Neural cell (in vitro differentiated cells): ENCODE data around the gene TFCP2. TPM values are rescaled to one million over a fixed set of nuclear protein-coding genes. Genes with fewer than 3 reads are reported as not detected.

Source experiments
- H2AFZ ChIP-seq: fragments of 200-600, 300-800 bp; sonication (generic), shearing (Covaris generic); 2 replicates; pipeline ENCODE4 v1.6.0; 2014; ENCODE audit warnings: low read depth, mild to moderate bottlenecking, antibody characterized with exemption, low read length, moderate library complexity
- H3F3A ChIP-seq: fragments of 200-600 bp; shearing (Covaris generic); 2 replicates; pipeline ENCODE4 v1.6.1; 2016; ENCODE audit warnings: mild to moderate bottlenecking, moderate library complexity, mixed read lengths, antibody characterized with exemption, low read length; ENCODE audit not compliant: insufficient read depth, poor library complexity, severe bottlenecking
- H3K27ac ChIP-seq: fragments of 200-600, 300-800 bp; sonication (generic), shearing (Covaris generic); 2 replicates; pipeline ENCODE4 v1.5.1; 2014; ENCODE audit warnings: mild to moderate bottlenecking, low read length, moderate library complexity
- H3K27me3 ChIP-seq: fragments of 300-800, 200-600 bp; sonication (generic), shearing (Covaris generic); 2 replicates; pipeline ENCODE4 v1.6.0; 2014; ENCODE audit warnings: mild to moderate bottlenecking, low read depth, low read length, moderate library complexity; ENCODE audit not compliant: insufficient read depth
- H3K36me3 ChIP-seq: fragments of 300-800, 200-600 bp; sonication (generic), shearing (Covaris generic); 2 replicates; pipeline ENCODE4 v1.5.1; 2014; ENCODE audit warnings: mild to moderate bottlenecking, antibody characterized with exemption, low read length, moderate library complexity; ENCODE audit not compliant: insufficient read depth
- H3K4me2 ChIP-seq: fragments of 300-800, 200-600 bp; sonication (generic), shearing (Covaris generic); 2 replicates; pipeline ENCODE4 v1.6.0; 2014; ENCODE audit warnings: mild to moderate bottlenecking, low read length
- H3K4me3 ChIP-seq: fragments of 300-800, 200-600 bp; sonication (generic), shearing (Covaris generic); 2 replicates; pipeline ENCODE4 v1.5.1; 2014; ENCODE audit warnings: mild to moderate bottlenecking, low read length, moderate library complexity
- H3K79me2 ChIP-seq: fragments of 200-600 bp; shearing (Covaris generic); replicated peaks from 2 replicates; pipeline ENCODE4 v1.6.0; 2014; ENCODE audit warnings: mild to moderate bottlenecking, low read length, moderate library complexity; ENCODE audit not compliant: insufficient read depth
- H3K9ac ChIP-seq: fragments of 300-800, 200-600 bp; sonication (generic), shearing (Covaris generic); 2 replicates; pipeline ENCODE4 v1.6.1; 2016; ENCODE audit warnings: mild to moderate bottlenecking, low read length, mixed read lengths
- H3K9me2 ChIP-seq: fragments of 200-600 bp; shearing (Covaris generic); 2 replicates; pipeline ENCODE4 v1.6.1; 2016; ENCODE audit warnings: mild to moderate bottlenecking, low read length, mixed read lengths; ENCODE audit not compliant: insufficient read depth
- H3K9me3 ChIP-seq: fragments of 200-600, 300-800 bp; sonication (generic), shearing (Covaris generic); 2 replicates; pipeline ENCODE4 v1.6.1; 2016; ENCODE audit warnings: mild to moderate bottlenecking, mixed run types, low read length, moderate library complexity, mixed read lengths
- H4K20me1 ChIP-seq: fragments of 200-600 bp; shearing (Covaris generic); 2 replicates; pipeline ENCODE4 v1.6.1; 2016; ENCODE audit warnings: mild to moderate bottlenecking, mixed run types; ENCODE audit not compliant: insufficient read depth
- CTCF ChIP-seq: fragments of 450-650 bp; IDR thresholded peaks from 2 replicates; pipeline ENCODE4 v1.5.1; 2014; ENCODE audit warnings: antibody characterized with exemption, mild to moderate bottlenecking, moderate library complexity; ENCODE audit not compliant: poor library complexity, severe bottlenecking
- EP300 ChIP-seq: fragments of 450-650 bp; conservative IDR thresholded peaks from 2 replicates; pipeline ENCODE4 v1.6.1; 2014; ENCODE audit warnings: antibody characterized with exemption, mild to moderate bottlenecking, moderate library complexity; ENCODE audit not compliant: poor library complexity, severe bottlenecking
- EZH2 ChIP-seq: fragments of 200-600, 300-800 bp; shearing (Covaris generic), sonication (generic); IDR thresholded peaks from 2 replicates; pipeline ENCODE4 v1.6.1; 2014; ENCODE audit warnings: antibody characterized with exemption, low read length, borderline replicate concordance, mild to moderate bottlenecking; ENCODE audit not compliant: insufficient read depth, poor library complexity, severe bottlenecking
- MXI1 ChIP-seq: fragments of 450-650 bp; conservative IDR thresholded peaks from 2 replicates; pipeline ENCODE4 v1.6.1; 2014; ENCODE audit warnings: antibody characterized with exemption, mild to moderate bottlenecking; ENCODE audit not compliant: poor library complexity, severe bottlenecking
- POLR2AphosphoS5 ChIP-seq: IDR thresholded peaks from 2 replicates; pipeline ENCODE4 v1.6.1; 2012
- RAD21 ChIP-seq: fragments of 450-650 bp; conservative IDR thresholded peaks from 2 replicates; pipeline ENCODE4 v1.6.1; 2014; ENCODE audit warnings: antibody characterized with exemption, mild to moderate bottlenecking, moderate library complexity
- REST ChIP-seq: IDR thresholded peaks from 2 replicates; pipeline ENCODE4 v1.6.1; 2012; ENCODE audit warnings: borderline replicate concordance
- SMC3 ChIP-seq: fragments of 450-650 bp; conservative IDR thresholded peaks from 2 replicates; pipeline ENCODE4 v1.6.1; 2014; ENCODE audit warnings: antibody characterized with exemption, mild to moderate bottlenecking, moderate library complexity; ENCODE audit not compliant: poor library complexity
- TAF1 ChIP-seq: IDR thresholded peaks from 2 replicates; pipeline ENCODE4 v1.6.1; 2012; ENCODE audit warnings: low read depth
- polyA plus RNA-seq: library from polyadenylated mRNA; depleted of rRNA; stranded (reverse); fragments of >200 nt; gene quantifications from 2 replicates; pipeline ENCODE4 v1.2.3, GENCODE V29; 2014

Gene TFCP2
- polyA plus RNA-seq, 1 donor from 2014 or later = 28.6 TPM

DNA sequence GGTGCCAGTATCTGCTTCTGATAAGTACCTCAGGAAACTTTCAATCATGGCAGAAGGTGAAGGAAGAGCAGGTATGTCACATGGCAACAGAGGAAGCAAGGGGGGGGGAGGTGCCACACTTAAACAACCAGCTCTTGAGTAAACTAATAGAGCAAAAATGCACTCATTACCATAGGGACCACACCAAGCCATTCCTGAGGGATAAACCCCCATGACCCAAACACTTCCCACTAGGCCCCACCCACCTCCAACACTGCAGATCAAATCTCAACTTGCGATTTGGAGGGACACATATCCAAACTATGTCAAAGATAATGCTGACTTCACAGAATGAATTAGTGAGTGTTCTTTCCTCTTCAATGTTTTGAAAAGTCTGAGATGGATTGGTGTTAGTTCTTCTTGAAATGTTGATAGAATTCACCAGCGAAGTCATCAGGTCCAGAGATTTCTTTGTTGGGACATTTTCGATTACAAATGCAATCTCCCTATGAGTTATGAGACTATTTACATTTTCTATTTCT is 16.6 kb downstream of the TFCP2 start (continued):
- no peak for TF ChIP-seq CTCF
- no peak for TF ChIP-seq RAD21
- TF ChIP-seq EP300 = no peak
- TF ChIP-seq MXI1 = no peak

GRCh38 chr12:51152953-51153352 is 20.0 kb downstream of the TFCP2 start:
- H3K9ac ChIP-seq = no peak overlapping the region
- no peak overlapping the region for H3K4me2 ChIP-seq
- H3F3A ChIP-seq = no peaks in the 10 kb centered on the region
- H4K20me1 ChIP-seq = no peaks in the 10 kb centered on the region
- no peak overlapping the region for H3K4me3 ChIP-seq
- H3K9me3 ChIP-seq = no peaks in the 10 kb centered on the region
- no peaks in the 10 kb centered on the region for H3K27me3 ChIP-seq
- H2AFZ ChIP-seq = no peak overlapping the region
- TF ChIP-seq REST (no peak), CTCF (no peak), SMC3 (no peak), EP300 (no peak), TAF1 (no peak), POLR2AphosphoS5 (no peak), RAD21 (no peak), EZH2 (no peak), MXI1 (no peak)
- no peak overlapping the region for H3K27ac ChIP-seq
- no peaks in the 10 kb centered on the region for H3K36me3 ChIP-seq
- peaks cover 9% of the 10 kb centered on the region for H3K79me2 ChIP-seq
- no peaks in the 10 kb centered on the region for H3K9me2 ChIP-seq
